Tongue (tissue), 2 donors: ENCODE results near the gene PAQR5. TPM values are rescaled to one million over a fixed set of nuclear protein-coding genes. Genes with fewer than 3 reads are reported as not detected.
"Not testable (repeated sequence)": the region's sequence is repeated elsewhere in the genome, so short reads cannot be mapped to it uniquely, and the experiment has no call there.

Experiments
- DNase-seq: peaks from one replicate; pipeline ENCODE4 v3.0.0-alpha.2; 2015
- total RNA-seq: library from RNA; depleted of rRNA; stranded (reverse); fragments of >200 nt; gene quantifications from one replicate; pipeline ENCODE4 v1.2.3, GENCODE V29; 2014

The PAQR5 gene
- total RNA-seq, 1 donor from 2014 or later, result 0.92 TPM

GRCh38 chr15:69424748-69425413, 126.2 kb downstream of the PAQR5 start:
- DNase-seq, result no peak

- no peak for DNase-seq
Measured at GRCh38 chr15:69433831-69434230, 135.1 kb downstream of the PAQR5 start.

- no peak for DNase-seq
Measured at GRCh38 chr15:69434238-69434637, 135.5 kb downstream of the PAQR5 start.

GRCh38 chr15:69434679-69435078, 136.0 kb downstream of the PAQR5 start:
- DNase-seq, result no peak

- DNase-seq, result no peak
Measured at GRCh38 chr15:69435985-69436384, 137.3 kb downstream of the PAQR5 start.

- DNase-seq, result no peak
Measured at GRCh38 chr15:69436951-69437350, 138.2 kb downstream of the PAQR5 start.

GRCh38 chr15:69439623-69440022, 140.9 kb downstream of the PAQR5 start:
- no peak for DNase-seq

GRCh38 chr15:69443032-69443611, 144.4 kb downstream of the PAQR5 start:
- DNase-seq, result no peak

GRCh38 chr15:69444686-69445085, 146.0 kb downstream of the PAQR5 start:
- DNase-seq, result no peak

- DNase-seq, result no peak
Measured at GRCh38 chr15:69446953-69447352, 148.2 kb downstream of the PAQR5 start.

- not testable (repeated sequence) for DNase-seq
Measured at GRCh38 chr15:69450221-69450620, 151.5 kb downstream of the PAQR5 start.

GRCh38 chr15:69450968-69451695, 152.4 kb downstream of the PAQR5 start:
- DNase-seq, result no peak

- no peak for DNase-seq
Measured at GRCh38 chr15:69451951-69452691, 153.4 kb downstream of the PAQR5 start.

- DNase-seq, result peak; percentile 99
Measured at GRCh38 chr15:69452692-69453521, 154.2 kb downstream of the PAQR5 start, which contains the start of gene RPLP1. TSS of gene RPLP1 (plus strand) at chr15:69452818. CDS start at chr15:69452949, 131 bp downstream.

GRCh38 chr15:69454953-69455352, 156.2 kb downstream of the PAQR5 start:
- DNase-seq, result no peak

GRCh38 chr15:69456208-69457166, 157.8 kb downstream of the PAQR5 start:
- DNase-seq, result no peak
